HepG2 (cell line): Measurements from ENCODE around the gene NFKBIL1. TPM values are rescaled to one million over a fixed set of nuclear protein-coding genes. Genes with fewer than 3 reads are reported as not detected.

ENCODE experiments used
- ASH2L ChIP-seq: fragments of 300-600, 200-600 bp; sonication (generic); IDR thresholded peaks from 2 replicates; pipeline ENCODE4 v1.7.0; 2017; ENCODE audit warnings: low read depth, mild to moderate bottlenecking, moderate library complexity, mixed read lengths, low read length; ENCODE audit not compliant: insufficient read length
- NFKBIZ ChIP-seq: IDR thresholded peaks from 2 replicates; pipeline ENCODE4 v1.6.1; 2018; ENCODE audit warnings: missing genetic modification reagents, missing compliant biosample characterization
- PHF5A ChIP-seq: IDR thresholded peaks from one replicate; pipeline ENCODE4 v1.6.1; 2018; ENCODE audit warnings: low read depth, missing genetic modification reagents; ENCODE audit not compliant: unreplicated experiment
- SRY ChIP-seq: sonication (generic); formaldehyde crosslinking; IDR thresholded peaks from 2 replicates; pipeline ENCODE4 v1.8.0; 2022; ENCODE audit warnings: mild to moderate bottlenecking, missing genetic modification reagents
- ZFP36L1 ChIP-seq: sonication (generic); formaldehyde crosslinking; IDR thresholded peaks from 2 replicates; pipeline ENCODE4 v1.8.0; 2022; ENCODE audit warnings: mild to moderate bottlenecking, missing genetic modification reagents, moderate library complexity
- ZNF256 ChIP-seq: sonication (generic); formaldehyde crosslinking; conservative IDR thresholded peaks from 2 replicates; pipeline ENCODE4 v1.4.0; 2020; ENCODE audit warnings: missing genetic modification reagents
- ZNF547 ChIP-seq: sonication (generic); formaldehyde crosslinking; IDR thresholded peaks from 2 replicates; pipeline ENCODE4 v1.5.1; 2020; ENCODE audit warnings: mild to moderate bottlenecking, missing genetic modification reagents
- polyA plus RNA-seq, 8 experiments: library from polyadenylated mRNA; depleted of rRNA in 3 of 8; stranded (reverse) in 7 of 8; unstranded in 1 of 8; fragments of >200 nt; fragmentation: Illumina TruSeq in 4 of 8; extraction: Trizol in 4 of 8; gene quantifications; 2 replicates each; pipeline versions ENCODE4 v1.2.1 to v1.2.3, GENCODE V29; 2011 to 2016; ENCODE audit warnings: low read depth in 4 of 8, missing spikeins in 1 of 8, mixed read lengths in 1 of 8; ENCODE audit not compliant: insufficient read depth in 1 of 8
- total RNA-seq, 5 experiments: library from RNA; depleted of rRNA; stranded (reverse); fragments of >200 nt; fragmentation: Illumina TruSeq; extraction: Trizol; gene quantifications; 2 replicates each; pipeline ENCODE4 v1.2.3, GENCODE V29; 2016; ENCODE audit warnings: low read depth in 1 of 5
- TF ChIP-seq, protein P1 (sequence below): sonication (generic); formaldehyde crosslinking; conservative IDR thresholded peaks from 2 replicates; pipeline ENCODE4 v1.4.0; 2020; ENCODE audit warnings: missing genetic modification reagents
- TF ChIP-seq, protein P2 (sequence below): IDR thresholded peaks from 2 replicates; pipeline ENCODE4 v1.6.1; 2012; ENCODE audit warnings: low read depth, low read length, improper control_type of control experiment
- TF ChIP-seq, protein P3 (sequence below): sonication (generic); formaldehyde crosslinking; IDR thresholded peaks from 2 replicates; pipeline ENCODE4 v1.5.0; 2020; ENCODE audit warnings: missing genetic modification reagents
- TF ChIP-seq, protein P4 (sequence below): sonication (generic); formaldehyde crosslinking; IDR thresholded peaks from 2 replicates; pipeline ENCODE4 v1.4.0; 2020; ENCODE audit warnings: missing genetic modification reagents
- TF ChIP-seq, protein P5 (sequence below): IDR thresholded peaks from 2 replicates; pipeline ENCODE4 v1.6.1; 2016; ENCODE audit warnings: missing biosample characterization, missing genetic modification reagents, low read depth
- TF ChIP-seq, protein P6 (sequence below): sonication (generic); formaldehyde crosslinking; conservative IDR thresholded peaks from 2 replicates; pipeline ENCODE4 v1.4.0; 2020; ENCODE audit warnings: mild to moderate bottlenecking, missing genetic modification reagents, moderate library complexity

Gene NFKBIL1
- total and polyA plus RNA-seq, 2 of the 13 experiments (the other 11 are each of a cell fraction or from before 2014, with no cell fraction given) = 9.7 to 19.5 TPM

DNA sequence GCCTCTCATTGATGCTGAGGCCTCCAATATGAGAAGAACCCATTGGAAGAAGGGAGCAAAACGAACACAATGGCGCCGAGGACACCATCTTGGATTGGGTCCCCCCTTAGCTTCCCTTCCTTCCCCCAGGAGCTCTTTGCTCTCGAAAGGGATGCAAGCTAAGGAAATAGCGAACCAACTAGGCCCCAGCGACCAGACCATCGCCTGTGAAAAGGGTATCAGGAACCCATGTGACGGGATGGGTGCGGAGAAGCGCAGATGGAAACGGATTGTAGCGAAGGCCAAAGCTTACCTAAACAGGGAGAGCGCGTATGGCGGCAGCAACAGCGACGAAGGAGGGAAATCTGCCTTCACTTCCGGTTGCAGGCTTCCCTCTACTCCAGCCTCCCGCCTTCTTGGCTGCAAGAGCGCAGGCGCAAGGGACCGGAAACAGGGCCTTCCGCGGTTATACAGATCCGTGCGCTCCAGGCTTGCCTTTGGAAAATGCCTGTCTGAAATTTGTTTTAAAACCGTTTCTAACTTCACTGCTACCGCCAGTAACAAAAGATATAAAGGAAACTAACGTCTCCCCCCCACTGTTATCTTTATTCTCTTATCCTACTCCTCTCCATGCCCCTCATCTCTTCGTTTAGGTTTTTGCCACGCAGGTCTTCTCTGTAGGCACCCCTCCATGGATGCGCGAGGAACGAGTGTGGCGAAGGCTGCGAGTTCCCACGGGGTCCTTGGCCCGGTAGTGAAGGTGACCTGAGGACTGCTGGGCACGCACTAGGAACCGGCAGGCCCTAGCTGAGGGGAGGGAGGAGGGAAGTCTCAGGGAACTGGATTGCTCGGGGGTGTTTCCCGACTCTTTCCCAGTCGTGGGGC is 5.5 kb upstream of the NFKBIL1 start, which contains the start of gene DDX39B (continued):
- TF ChIP-seq, protein P1, sequence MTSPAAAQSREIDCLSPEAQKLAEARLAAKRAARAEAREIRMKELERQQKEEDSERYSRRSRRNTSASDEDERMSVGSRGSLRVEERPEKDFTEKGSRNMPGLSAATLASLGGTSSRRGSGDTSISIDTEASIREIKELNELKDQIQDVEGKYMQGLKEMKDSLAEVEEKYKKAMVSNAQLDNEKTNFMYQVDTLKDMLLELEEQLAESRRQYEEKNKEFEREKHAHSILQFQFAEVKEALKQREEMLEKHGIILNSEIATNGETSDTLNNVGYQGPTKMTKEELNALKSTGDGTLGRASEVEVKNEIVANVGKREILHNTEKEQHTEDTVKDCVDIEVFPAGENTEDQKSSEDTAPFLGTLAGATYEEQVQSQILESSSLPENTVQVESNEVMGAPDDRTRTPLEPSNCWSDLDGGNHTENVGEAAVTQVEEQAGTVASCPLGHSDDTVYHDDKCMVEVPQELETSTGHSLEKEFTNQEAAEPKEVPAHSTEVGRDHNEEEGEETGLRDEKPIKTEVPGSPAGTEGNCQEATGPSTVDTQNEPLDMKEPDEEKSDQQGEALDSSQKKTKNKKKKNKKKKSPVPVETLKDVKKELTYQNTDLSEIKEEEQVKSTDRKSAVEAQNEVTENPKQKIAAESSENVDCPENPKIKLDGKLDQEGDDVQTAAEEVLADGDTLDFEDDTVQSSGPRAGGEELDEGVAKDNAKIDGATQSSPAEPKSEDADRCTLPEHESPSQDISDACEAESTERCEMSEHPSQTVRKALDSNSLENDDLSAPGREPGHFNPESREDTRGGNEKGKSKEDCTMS = peak; percentile 74; the same call in 1 of the 2 replicates
- TF ChIP-seq, protein P2, sequence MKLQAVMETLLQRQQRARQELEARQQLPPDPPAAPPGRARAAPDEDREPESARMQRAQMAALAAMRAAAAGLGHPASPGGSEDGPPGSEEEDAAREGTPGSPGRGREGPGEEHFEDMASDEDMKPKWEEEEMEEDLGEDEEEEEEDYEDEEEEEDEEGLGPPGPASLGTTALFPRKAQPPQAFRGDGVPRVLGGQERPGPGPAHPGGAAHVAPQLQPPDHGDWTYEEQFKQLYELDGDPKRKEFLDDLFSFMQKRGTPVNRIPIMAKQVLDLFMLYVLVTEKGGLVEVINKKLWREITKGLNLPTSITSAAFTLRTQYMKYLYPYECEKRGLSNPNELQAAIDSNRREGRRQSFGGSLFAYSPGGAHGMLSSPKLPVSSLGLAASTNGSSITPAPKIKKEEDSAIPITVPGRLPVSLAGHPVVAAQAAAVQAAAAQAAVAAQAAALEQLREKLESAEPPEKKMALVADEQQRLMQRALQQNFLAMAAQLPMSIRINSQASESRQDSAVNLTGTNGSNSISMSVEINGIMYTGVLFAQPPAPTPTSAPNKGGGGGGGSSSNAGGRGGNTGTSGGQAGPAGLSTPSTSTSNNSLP = 0 out of 2 replicates have a peak, but pooled peaks have one; percentile 6
- TF ChIP-seq ZNF547 (CRISPR knock-in tag) (peak; percentile 96), ZFP36L1 (peak; percentile 73; the same call in 1 of the 2 replicates), ZNF256 (CRISPR knock-in tag) (peak; percentile 93), ASH2L (peak; percentile 93), NFKBIZ (peak; percentile 79), SRY (CRISPR knock-in tag) (peak; percentile 98), PHF5A (no peak)
- TF ChIP-seq, protein P3, sequence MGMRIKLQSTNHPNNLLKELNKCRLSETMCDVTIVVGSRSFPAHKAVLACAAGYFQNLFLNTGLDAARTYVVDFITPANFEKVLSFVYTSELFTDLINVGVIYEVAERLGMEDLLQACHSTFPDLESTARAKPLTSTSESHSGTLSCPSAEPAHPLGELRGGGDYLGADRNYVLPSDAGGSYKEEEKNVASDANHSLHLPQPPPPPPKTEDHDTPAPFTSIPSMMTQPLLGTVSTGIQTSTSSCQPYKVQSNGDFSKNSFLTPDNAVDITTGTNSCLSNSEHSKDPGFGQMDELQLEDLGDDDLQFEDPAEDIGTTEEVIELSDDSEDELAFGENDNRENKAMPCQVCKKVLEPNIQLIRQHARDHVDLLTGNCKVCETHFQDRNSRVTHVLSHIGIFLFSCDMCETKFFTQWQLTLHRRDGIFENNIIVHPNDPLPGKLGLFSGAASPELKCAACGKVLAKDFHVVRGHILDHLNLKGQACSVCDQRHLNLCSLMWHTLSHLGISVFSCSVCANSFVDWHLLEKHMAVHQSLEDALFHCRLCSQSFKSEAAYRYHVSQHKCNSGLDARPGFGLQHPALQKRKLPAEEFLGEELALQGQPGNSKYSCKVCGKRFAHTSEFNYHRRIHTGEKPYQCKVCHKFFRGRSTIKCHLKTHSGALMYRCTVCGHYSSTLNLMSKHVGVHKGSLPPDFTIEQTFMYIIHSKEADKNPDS (CRISPR knock-in tag) = 0 out of 2 replicates have a peak, but pooled peaks have one; percentile 46
- TF ChIP-seq, protein P4, sequence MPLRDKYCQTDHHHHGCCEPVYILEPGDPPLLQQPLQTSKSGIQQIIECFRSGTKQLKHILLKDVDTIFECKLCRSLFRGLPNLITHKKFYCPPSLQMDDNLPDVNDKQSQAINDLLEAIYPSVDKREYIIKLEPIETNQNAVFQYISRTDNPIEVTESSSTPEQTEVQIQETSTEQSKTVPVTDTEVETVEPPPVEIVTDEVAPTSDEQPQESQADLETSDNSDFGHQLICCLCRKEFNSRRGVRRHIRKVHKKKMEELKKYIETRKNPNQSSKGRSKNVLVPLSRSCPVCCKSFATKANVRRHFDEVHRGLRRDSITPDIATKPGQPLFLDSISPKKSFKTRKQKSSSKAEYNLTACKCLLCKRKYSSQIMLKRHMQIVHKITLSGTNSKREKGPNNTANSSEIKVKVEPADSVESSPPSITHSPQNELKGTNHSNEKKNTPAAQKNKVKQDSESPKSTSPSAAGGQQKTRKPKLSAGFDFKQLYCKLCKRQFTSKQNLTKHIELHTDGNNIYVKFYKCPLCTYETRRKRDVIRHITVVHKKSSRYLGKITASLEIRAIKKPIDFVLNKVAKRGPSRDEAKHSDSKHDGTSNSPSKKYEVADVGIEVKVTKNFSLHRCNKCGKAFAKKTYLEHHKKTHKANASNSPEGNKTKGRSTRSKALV = peak; percentile 39
- TF ChIP-seq, protein P5, sequence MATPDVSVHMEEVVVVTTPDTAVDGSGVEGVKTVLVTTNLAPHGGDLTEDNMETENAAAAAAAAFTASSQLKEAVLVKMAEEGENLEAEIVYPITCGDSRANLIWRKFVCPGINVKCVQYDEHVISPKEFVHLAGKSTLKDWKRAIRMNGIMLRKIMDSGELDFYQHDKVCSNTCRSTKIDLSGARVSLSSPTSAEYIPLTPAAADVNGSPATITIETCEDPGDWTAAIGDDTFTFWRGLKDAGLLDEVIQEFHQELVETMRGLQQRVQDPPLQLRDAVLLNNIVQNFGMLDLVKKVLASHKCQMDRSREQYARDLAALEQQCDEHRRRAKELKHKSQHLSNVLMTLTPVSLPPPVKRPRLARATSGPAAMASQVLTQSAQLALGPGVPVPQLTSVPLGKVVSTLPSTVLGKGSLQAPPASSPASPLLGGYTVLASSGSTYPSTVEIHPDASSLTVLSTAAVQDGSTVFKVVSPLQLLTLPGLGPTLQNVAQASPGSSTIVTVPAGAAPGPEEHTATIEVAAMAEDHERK (CRISPR knock-in tag) = peak; percentile 18; the same call in 1 of the 2 replicates
- TF ChIP-seq, protein P6, sequence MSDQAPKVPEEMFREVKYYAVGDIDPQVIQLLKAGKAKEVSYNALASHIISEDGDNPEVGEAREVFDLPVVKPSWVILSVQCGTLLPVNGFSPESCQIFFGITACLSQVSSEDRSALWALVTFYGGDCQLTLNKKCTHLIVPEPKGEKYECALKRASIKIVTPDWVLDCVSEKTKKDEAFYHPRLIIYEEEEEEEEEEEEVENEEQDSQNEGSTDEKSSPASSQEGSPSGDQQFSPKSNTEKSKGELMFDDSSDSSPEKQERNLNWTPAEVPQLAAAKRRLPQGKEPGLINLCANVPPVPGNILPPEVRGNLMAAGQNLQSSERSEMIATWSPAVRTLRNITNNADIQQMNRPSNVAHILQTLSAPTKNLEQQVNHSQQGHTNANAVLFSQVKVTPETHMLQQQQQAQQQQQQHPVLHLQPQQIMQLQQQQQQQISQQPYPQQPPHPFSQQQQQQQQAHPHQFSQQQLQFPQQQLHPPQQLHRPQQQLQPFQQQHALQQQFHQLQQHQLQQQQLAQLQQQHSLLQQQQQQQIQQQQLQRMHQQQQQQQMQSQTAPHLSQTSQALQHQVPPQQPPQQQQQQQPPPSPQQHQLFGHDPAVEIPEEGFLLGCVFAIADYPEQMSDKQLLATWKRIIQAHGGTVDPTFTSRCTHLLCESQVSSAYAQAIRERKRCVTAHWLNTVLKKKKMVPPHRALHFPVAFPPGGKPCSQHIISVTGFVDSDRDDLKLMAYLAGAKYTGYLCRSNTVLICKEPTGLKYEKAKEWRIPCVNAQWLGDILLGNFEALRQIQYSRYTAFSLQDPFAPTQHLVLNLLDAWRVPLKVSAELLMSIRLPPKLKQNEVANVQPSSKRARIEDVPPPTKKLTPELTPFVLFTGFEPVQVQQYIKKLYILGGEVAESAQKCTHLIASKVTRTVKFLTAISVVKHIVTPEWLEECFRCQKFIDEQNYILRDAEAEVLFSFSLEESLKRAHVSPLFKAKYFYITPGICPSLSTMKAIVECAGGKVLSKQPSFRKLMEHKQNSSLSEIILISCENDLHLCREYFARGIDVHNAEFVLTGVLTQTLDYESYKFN (CRISPR knock-in tag) = peak; percentile 54; the same call in 1 of the 2 replicates
